ENCODE measurements around the gene PAPPA2.

PAPPA2 gene

DNA sequence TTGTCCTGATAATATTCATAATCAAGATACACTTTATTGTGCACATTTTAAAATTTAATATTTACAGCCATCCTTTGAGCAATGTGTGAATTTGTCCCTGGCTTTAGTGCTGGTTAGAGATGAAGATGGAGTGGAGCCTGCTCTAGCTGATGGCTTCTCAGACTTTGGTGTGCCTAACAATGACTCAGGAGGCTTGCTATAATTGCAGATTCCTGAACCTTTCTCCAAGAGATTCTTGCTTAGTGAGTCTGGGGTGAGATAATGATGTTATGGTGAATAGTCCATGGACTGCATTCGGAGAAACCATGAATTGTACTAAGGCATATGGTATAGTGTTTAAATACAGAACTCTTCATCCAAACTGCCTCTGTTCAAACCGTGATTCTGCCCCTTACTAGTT is 307.1 kb downstream of the PAPPA2 start:
- no peak for DNase-seq (ENCODE audit: low spot score)

DNA sequence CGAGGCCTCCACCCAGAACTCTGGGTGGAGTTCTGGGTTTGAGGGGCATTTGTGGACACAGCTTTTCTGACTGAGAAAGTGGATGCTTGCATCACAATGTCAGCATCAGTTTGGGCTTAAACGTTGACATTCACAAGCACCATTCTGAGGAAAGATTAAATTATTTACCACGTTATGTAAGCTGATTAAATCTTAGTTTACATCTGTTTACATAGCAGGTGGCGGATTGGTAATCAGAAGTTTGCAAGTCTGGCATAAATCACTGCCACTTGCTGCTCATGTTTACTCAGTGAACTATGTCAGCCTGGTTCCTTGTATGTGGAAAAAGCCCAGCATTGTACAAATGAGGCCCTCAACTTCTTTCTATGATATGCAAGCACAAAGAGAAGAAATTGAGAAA is 310.1 kb downstream of the PAPPA2 start:
- no peak for DNase-seq (ENCODE audit: low spot score)

DNA sequence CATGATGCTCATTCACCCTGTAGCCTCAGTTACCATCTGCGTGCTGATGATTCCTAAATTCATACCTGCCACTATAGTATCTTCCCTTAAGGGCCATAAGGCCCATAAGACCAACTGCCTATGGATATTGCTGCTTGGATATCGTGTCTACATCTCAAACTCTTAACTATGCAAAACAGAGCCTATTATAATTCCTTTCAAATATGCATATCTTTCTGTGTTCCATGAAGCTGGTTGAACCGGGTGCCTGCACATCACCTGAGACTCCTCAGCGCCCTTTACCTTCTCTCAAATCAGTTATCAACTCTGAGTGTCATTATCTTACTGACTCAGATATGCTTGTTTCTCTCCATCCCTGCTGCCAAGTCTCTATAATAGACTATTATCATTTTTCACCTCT is 311.2 kb downstream of the PAPPA2 start:
- DNase-seq (ENCODE audit: low spot score): no peak

DNA sequence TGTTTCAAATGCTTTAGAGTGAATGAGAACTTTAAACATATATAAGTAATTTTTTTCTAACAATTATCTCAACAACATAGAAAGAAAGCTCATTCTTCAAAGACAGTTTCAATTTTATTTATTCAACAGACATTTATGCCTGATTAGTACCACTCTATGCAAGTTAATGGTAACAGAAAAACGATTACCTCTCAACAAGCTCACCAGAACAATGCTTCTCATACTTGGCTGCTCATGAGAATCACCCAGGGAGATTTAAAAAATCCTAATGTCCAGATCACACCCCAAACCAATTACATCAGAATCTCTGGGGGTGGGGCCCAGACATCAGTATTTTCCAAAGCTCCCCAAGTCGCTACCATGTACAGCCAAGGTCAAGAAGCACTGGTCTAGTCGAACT is 312.4 kb downstream of the PAPPA2 start:
- no peak for DNase-seq (ENCODE audit: low spot score)

DNA sequence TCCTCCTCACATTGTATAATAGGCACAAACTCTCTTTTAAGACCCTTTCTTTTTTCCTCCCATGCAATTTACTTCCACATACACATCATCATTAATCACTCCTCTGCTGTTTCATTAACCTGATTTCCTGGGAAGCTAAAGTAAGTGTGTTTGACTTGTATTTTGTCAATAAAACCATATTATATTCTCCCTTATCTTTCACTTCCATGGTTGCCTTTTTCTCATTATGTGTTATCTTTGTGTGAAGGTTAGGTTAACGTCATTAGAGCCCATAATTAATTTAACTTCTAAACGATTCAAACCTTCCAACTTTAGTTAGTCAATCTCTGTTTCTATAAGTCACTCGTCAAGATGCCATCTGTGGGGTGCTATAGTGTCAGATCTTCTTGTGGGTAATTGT is 313.0 kb downstream of the PAPPA2 start:
- DNase-seq (ENCODE audit: low spot score): no peak

DNA sequence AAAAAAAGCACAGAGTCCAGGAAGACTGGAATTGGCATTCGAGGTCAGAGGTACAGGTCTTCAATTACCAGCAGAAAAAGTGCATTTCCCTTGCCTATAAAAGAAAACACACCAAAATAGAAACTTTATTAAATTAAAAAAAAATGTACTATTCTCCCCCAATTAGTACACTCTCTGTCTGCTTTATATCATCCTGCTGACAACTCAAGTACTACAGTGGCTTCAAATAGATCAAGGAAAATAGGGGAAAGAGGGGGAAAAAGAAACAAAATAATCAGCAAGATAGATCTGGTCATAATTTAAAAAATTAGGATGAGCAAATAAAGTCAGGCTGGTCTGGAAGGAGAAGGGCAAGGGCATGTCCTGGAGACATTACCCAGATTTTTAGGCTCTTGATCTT is 315.1 kb downstream of the PAPPA2 start:
- DNase-seq (ENCODE audit: low spot score): no peak

DNA sequence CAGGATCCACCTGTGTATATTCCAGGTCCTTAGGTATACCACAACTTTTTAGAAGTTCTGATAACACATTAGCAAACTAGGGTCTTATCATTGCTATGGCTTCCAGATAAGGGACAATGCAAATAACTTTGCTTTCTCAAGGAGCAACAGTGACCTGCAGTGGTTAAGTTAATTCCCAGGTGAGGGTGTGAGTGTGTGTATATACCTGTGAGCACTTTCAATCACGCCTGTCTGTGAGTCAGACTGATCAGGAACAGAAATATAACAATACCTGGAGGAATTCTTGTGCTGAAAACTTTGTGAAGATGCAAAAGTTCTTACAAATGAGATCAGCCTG is 317.0 kb downstream of the PAPPA2 start:
- DNase-seq (ENCODE audit: low spot score): no peak

DNA sequence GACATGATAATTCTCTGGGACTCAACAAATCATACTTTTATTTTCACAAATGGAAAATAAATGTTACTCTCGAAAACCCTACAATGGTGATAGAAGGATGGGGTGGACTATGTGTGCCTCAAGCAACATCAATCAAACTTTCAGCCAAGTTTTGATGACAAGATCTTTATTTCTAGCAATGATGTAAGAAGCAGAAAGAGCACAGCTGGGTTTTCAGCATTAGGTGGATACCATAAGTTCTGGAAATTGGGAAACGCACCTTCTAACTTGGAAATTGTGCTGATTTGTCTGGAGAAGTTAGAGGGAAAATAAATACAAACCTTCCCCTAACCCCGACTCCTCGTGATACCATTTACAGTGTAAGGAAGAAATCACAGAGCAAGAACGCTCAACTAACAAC is 320.3 kb downstream of the PAPPA2 start:
- no peak for DNase-seq (ENCODE audit: low spot score)

DNA sequence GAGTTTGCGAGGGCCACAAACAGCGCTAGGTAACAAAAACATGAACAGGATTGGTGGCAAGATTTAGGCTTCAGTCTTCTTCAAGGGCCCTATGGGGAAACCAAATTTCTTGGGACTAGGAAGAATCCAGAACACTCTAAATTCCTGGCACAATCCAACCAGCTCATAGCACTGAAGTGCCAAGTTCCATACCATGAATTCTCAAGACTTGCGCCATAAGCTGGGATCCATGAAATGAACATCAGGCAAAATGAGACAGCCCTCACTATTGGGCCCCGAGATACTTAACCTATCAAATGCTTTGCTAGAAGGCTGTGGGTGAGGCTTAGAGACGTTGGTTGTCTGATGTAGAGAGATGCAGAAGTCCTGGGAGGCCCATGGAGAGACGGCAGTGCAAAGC is 322.1 kb downstream of the PAPPA2 start:
- no peak for DNase-seq (ENCODE audit: low spot score)

DNA sequence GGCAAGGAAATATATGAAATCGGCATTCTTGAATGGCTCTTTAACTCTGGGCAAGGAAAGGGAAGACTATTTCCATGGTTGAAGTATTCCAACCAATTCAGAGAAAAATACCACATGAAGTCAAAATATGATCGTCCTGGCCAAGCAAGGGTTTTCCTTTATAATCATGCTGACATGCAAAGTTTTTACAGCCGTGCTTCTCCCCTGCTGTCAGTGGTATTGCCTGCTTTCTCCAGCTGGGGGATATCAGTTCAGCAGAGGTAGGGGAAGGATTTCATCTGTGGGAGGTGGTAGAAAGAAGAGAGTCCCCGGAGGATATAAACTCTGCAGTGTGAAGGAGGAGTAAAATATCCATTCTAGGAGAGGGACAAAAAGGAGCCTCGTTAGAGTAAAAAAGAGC is 322.8 kb downstream of the PAPPA2 start:
- DNase-seq (ENCODE audit: low spot score): no peak

DNA sequence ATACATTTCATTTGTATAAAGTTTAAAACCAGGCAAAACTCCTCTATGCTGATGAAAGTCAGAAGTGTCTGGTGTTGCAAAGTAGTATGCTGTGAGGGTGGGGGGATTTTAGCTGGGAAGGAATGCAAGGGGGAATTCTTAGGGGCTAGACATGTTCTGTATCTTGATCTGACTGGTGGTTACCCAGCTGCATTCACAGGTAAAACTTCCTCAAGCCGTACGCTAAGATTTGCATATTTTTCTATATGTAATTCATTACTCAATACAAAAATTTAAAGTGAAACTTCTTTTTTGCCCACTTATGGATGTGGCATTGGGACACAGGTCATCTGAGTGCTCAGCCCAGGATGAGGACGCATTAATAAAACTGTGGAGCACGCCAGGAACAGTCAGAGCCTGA is 323.3 kb downstream of the PAPPA2 start:
- no peak for DNase-seq (ENCODE audit: low spot score)

DNA sequence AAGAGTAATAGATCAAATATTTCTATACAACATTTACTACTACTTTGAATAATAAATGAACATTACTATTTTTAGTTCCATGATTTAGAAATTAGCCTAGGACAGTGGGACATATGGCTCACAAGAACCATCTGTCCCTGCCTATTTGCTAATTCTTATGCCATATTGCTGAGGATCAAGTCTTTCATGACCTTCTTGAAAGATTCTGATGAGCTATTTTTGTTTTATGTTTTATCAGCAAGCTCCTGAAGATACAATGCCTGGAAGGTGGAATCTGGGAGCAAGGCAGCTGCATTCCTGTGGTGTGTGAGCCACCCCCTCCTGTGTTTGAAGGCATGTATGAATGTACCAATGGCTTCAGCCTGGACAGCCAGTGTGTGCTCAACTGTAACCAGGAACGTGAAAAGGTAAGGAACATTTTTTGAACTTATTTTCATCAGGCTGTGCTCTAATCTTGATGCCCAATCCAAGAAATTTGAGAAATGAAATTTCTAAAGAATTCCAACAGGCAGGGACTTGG is 326.7 kb downstream of the PAPPA2 start:
- DNase-seq (ENCODE audit: low spot score): no peak

DNA sequence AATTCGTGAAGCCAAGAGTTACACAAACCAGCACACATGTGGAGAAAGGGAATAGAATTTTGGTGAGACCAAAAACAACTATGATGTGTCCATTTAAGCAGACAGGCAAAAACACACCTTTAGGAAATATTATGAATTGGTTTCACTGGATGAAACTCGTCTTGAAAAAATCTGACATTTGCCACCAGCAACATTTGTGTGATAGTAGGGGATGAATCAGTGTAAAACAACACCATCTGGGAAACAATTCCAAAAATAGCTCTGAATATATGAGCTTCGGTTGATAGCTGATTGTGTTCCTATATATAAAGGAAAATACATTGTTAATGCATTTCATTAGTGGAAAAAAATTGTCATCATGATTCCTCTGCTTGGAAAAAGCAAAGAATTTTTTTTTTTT is 327.8 kb downstream of the PAPPA2 start:
- no peak for DNase-seq (ENCODE audit: low spot score)

DNA sequence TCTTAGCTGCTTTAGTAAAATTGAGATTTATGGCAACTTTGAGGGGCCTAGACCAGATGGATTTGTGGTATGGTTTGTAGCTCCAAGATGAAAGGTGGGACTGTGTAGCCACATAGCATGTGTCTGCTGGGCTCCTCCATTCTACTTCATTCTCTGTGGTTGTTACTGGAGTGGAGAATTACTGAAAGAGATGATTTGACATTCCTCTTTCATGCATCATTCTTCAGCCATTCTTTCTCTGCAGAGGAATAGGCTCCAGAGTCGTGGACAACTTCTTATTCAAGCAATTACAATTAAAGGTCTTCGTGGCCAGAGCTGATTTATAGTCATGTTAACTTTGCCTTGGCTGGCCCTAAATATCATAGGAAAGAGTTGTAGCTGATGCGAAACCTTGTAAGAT is 328.9 kb downstream of the PAPPA2 start:
- no peak for DNase-seq (ENCODE audit: low spot score)

DNA sequence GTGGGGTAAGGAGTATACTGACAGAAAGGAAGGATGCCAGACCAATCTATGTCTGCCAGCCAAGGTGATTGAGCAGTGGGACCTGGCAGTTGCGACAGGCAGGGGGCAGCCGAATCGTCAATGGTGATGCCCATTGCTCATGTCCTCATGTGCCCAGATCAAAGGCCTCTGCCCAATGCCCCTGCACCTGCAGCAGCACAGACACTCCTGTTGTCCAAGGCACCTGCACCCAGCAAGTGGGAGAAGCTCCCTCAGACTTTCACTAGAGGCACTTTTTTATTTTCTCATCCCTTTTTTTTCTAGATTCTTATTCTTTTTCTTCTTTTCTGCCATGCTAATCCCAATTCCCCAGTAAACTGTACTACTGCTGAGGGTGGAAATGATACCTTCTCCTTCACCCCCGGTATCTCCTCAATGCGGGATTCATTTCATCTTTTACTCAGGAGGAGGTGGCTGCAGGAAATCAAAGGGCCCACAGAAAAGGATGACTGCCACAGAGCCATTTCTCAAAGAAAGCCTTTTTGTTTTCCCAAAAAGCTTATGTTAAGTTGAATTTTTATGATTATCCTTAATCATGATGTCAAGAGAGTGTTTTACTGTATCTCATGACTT is 332.0 kb downstream of the PAPPA2 start:
- DNase-seq (ENCODE audit: low spot score): no peak

DNA sequence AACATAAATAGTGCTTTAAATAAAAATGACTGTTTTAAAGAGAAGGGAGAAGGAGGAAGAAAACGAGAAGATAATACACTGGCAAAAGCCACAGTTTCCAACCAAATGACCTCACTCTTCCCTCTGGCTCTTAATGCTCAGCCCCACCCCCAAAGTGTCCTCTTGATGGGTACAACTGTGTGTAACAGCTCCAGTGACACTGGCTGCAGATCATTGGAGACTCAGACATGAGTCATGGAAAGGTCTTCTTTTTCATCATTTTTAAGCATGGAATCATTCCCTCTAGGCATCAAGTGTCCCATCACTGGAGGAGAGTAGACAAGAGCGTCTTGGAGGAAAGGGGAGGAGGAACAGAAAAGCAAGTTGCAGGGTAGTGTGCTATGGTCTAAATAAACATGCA is 333.0 kb downstream of the PAPPA2 start:
- DNase-seq (ENCODE audit: low spot score): no peak

DNA sequence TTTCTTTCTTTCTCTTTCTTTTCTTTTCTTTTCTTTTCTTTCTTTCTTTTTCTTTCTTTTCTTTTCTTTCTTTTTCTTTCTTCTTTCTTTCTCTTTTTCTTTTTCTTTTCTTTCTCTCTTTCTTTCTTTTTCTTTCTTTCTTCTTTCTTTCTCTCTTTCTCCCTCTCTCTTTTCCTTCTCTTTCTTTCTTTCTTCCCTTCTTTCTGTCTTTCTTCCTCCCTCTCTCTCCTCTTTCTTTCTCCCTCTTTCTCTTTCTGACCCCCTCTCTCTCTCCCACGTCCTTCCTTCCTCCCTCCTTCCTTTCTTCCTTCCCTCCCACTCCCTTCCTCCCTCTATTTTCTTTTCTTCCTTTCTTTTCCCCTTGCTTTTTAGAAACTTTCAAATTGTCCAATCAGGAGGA is 333.6 kb downstream of the PAPPA2 start:
- no peak for DNase-seq (ENCODE audit: low spot score)

DNA sequence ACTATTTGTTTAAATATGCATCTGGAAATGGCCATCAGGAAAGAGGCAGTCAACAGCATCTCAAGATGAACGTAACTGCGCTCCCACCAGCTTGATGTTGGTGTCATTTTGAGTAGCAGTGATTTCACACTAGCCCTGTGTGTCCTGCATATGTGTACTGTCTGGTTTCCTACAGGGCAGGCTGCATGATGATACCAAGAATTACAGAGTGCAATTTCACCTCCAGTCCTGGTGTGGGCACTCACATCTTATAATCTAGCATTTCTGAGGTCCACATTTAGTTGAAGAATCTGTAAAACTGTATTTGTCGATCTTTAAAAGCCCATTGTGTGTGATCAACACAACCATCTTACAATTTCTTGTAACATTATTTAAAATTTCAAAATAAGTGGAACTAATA is 336.4 kb downstream of the PAPPA2 start:
- DNase-seq (ENCODE audit: low spot score): no peak

DNA sequence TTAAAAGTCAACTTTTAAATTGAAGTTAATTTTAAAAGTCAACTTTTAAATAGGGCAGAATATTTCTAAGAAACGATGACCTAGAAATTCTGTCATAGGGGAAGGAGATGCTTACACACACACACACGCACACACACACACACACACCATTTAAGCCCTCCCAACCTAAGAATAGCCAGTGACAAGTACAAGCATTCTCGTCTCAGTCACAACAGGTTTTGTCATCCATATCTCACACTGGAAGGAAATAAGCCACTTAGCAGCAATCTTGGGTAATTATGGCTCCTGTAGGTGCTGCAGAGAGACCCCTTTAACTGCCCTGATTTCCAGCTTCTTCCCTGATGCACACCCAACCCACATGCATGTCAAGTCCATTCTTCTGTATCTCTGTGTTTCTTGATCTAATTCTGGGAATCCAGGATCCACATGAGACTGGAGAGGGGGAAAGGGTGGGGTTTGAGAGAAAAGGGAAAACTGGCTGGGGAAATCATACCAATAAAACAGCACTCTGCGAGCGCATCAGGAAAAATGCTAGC is 338.1 kb downstream of the PAPPA2 start:
- no peak for DNase-seq (ENCODE audit: low spot score)

DNA sequence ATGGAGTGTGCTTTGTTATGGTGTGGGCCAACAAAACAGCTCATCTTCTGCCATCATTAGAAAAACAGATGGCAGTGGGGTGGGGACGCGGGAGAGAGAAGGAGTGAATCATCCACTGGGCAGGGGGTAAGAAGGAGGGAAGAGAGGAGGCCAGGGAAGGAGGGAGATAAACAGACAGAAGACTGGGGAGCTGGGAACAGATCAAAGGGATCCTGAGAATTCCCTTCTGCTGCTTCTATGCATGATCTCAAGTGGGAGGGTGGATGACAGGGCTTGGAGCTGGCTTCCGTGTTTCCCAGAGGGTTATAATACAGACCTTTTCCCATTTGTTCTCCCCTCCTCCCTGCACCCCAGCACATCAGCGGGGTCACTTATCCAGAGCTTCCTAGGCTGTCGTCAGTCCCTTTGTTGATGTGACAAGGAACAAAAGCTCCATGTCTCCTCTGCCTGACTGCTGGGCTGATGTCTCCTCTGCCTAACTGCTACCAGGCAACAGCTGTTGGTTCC is 338.6 kb downstream of the PAPPA2 start:
- no peak for DNase-seq (ENCODE audit: low spot score)

DNA sequence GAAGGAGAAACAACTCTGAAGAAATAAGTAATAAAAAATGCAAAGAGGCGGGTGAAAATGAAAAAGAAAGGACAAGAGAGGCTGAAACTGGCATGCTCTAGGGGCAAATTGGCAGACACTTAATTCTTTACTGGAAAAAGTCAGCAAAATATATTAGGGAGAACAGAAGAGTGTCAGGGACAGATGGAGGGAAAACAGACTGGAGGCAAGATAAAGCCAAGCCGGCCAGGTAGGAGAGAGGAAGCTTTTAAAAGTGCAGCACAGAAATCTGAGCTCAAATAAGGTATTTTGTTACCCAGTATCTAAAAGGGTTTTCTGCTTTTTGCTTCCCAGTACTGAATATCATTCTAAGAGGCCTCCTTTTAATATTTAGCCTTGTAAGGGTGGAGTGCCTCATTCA is 339.3 kb downstream of the PAPPA2 start:
- DNase-seq (ENCODE audit: low spot score): no peak

DNA sequence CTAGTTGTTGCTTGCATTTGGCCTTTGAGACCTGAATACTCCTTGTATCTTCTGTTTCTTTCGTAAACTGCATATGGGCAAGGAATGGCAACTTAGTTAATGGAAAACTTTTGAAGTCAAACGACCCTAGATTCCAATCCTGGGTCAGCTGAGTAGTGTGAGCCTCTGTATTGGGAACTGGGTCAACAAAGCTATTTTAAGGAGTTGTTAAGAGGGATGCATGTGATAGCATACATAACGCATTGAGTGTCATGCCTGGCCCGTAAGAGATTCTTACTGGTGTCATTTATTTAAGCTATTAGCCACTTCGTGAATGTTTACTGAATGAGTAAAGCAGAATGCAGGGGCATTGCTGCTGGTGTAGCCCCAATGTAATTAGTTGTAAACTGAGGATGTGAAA is 340.1 kb downstream of the PAPPA2 start:
- DNase-seq (ENCODE audit: low spot score): no peak

DNA sequence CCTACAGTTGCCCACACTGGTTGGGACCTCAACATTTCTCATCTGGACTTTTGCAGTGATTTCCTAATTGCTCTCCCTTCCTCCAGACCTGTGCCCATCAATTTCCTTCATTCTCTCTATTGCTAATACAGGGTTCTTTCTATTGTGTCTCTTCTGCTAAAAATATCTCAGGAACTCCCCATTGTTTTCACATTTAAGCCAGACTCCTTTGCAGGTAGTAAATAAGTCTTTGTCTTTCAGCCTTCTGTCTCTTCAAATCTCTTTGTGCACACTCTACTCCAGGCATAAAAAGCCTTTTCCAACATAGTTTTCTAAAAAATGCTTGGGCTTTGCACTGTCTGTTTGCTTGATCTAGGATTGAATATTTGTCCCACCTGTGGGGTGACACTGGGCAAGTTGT is 340.6 kb downstream of the PAPPA2 start:
- no peak for DNase-seq (ENCODE audit: low spot score)

DNA sequence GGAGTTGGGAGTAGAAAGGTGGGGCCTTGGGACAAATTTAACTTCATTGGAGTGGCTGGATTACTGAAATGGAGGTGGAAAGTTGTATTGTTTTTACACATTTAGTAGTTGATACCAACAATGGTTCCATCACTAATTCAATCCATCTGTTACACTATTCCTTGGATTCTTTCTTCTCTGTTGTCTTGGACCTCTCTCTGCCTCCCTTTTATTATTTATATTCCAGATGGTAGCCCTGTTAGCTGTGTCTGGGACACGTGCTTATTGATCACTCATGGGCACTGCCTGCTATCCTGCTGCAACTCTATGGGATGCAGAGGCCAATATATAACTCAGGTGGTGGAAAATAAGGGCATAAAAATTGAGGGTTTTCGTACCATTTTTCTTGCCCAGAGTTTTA is 346.3 kb downstream of the PAPPA2 start:
- DNase-seq (ENCODE audit: low spot score): no peak
